ENCODE results near the gene OSER1.

Gene OSER1

GRCh38 chr20:44224637-44225036, 14.1 kb upstream of the OSER1 start:
- DNase-seq (ENCODE audit: low read depth in 2 of 2) = no peak

GRCh38 chr20:44223721-44224120, 13.2 kb upstream of the OSER1 start:
- DNase-seq (ENCODE audit: low read depth in 2 of 2) = no peak

- no peak for DNase-seq (ENCODE audit: low read depth in 2 of 2)
Measured at GRCh38 chr20:44222633-44223368, 12.2 kb upstream of the OSER1 start.

GRCh38 chr20:44222027-44222426, 11.5 kb upstream of the OSER1 start:
- no peak for DNase-seq (ENCODE audit: low read depth in 2 of 2)

- DNase-seq (ENCODE audit: low read depth in 2 of 2) = no peak
Measured at GRCh38 chr20:44221368-44221954, 10.9 kb upstream of the OSER1 start.

GRCh38 chr20:44219791-44220190, 9.2 kb upstream of the OSER1 start:
- no peak for DNase-seq (ENCODE audit: low read depth in 2 of 2)

- DNase-seq (ENCODE audit: low read depth in 2 of 2) = no peak
Measured at GRCh38 chr20:44219170-44219730, 8.7 kb upstream of the OSER1 start.

GRCh38 chr20:44218446-44218845, 7.9 kb upstream of the OSER1 start:
- DNase-seq (ENCODE audit: low read depth in 2 of 2) = no peak

GRCh38 chr20:44217342-44218092, 6.9 kb upstream of the OSER1 start:
- peak; percentile 32 to 42 for DNase-seq (ENCODE audit: low read depth in 2 of 2)

GRCh38 chr20:44215125-44215524, 4.6 kb upstream of the OSER1 start:
- DNase-seq (ENCODE audit: low read depth in 2 of 2) = peak; percentile 48 to 51

GRCh38 chr20:44212792-44213191, 2.2 kb upstream of the OSER1 start:
- DNase-seq (ENCODE audit: low read depth in 2 of 2) = no peak

- no peak for DNase-seq (ENCODE audit: low read depth in 2 of 2)
Measured at GRCh38 chr20:44211177-44212039, 837 bp upstream of the OSER1 start.

- no peak for DNase-seq (ENCODE audit: low read depth in 2 of 2)
Measured at GRCh38 chr20:44209686-44210405, 725 bp downstream of the OSER1 start.

GRCh38 chr20:44208770-44209169, 1.8 kb downstream of the OSER1 start:
- DNase-seq (ENCODE audit: low read depth in 2 of 2) = no peak

GRCh38 chr20:44208165-44208564, 2.4 kb downstream of the OSER1 start:
- DNase-seq (ENCODE audit: low read depth in 2 of 2) = no peak

- no peak for DNase-seq (ENCODE audit: low read depth in 2 of 2)
Measured at GRCh38 chr20:44207126-44207723, 3.3 kb downstream of the OSER1 start.

- DNase-seq (ENCODE audit: low read depth in 2 of 2) = no peak
Measured at GRCh38 chr20:44206132-44206531, 4.4 kb downstream of the OSER1 start.

GRCh38 chr20:44204832-44205215, 5.7 kb downstream of the OSER1 start:
- no peak for DNase-seq (ENCODE audit: low read depth in 2 of 2)

GRCh38 chr20:44204156-44204831, 6.3 kb downstream of the OSER1 start:
- no peak for DNase-seq (ENCODE audit: low read depth in 2 of 2)

GRCh38 chr20:44203161-44203560, 7.4 kb downstream of the OSER1 start:
- no peak for DNase-seq (ENCODE audit: low read depth in 2 of 2)

Data from stimulated activated CD4-positive, alpha-beta T cell treated with anti-CD3 and anti-CD28 coated beads, Interleukin-1b, Interleukin-23, amount 100 ng/mL, for 1 hour (primary cell).